ENCODE measurements around the gene PLCB1.

PLCB1 gene

DNA sequence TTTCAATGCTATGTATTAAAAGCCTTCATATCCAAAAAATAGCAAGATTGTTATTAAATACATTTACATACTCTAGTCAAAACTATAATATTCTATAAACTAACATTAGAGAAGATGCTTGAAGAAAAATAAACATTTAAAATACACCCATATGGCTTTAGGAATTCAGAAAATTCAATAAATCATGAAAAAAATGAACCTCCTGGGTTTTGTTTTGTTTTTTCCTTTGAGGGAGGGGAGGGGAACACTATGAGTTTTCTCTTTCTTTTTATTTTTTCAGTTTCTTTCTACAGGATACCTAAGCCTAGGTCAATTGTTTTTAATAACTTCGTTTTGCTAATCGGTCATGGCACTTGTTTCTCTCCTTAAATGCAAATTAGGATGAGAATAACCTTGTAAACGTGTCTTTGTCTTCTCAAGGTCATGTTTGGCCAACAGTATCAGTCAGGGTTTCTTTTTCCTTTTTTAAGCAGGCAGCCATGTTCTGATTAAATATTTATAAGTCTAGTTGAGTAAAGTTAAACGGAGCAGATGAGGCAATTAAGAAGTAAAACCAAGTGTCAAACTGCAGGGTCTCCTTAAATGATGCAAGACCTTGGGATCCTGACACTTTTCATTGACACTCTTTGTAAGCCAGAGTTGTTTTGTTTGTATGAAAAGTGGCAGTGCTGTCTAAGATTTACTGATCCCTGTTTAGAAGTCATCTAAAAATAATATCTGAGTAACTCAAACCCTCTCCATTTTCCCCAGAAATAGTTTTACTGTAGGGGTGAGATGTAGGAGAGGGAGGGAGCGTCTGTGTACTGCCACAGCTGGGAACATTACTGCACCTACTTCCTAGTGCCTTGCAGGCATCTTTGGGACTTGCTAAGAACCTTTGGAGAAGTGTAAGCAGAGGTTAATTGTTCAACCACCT, 392.3 kb downstream of the PLCB1 start:
- no peak overlapping the region for H3K4me3 ChIP-seq (ENCODE audit: low read depth, low read length)
- no peak for TF ChIP-seq CTCF (IDR thresholded peaks at IDR 0.05; ENCODE audit: low read depth, low read length)
- TF ChIP-seq MAX (IDR thresholded peaks at IDR 0.05; ENCODE audit: low read depth, low read length) = no peak
- no peak for TF ChIP-seq MYC (IDR thresholded peaks at IDR 0.05; ENCODE audit: low read depth, low read length)
- TF ChIP-seq POLR2A (IDR thresholded peaks at IDR 0.05; ENCODE audit: extremely low read depth, insufficient read length) = no peak
- no peak for DNase-seq (ENCODE audit: low read depth)

DNA sequence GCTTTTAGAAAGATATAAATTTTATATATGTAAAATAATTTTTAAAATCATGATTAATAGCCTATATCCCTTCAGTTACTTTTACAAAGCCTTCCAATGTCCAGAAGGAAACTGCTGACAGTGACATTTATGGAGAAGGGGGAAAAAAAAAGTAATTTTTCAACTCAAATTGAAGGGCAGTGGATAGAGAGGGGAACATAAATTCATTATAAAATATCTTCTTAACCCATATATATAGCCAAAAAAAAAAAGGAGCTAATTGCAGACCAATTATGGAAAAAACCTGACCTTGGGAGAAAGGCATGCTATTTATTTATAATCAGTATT, 392.9 kb downstream of the PLCB1 start:
- no peak overlapping the region for H3K4me3 ChIP-seq (ENCODE audit: low read depth, low read length)
- DNase-seq (ENCODE audit: low read depth) = no peak
- TF ChIP-seq POLR2A (IDR thresholded peaks at IDR 0.05; ENCODE audit: extremely low read depth, insufficient read length) (no peak), MYC (IDR thresholded peaks at IDR 0.05; ENCODE audit: low read depth, low read length) (no peak), MAX (IDR thresholded peaks at IDR 0.05; ENCODE audit: low read depth, low read length) (no peak), CTCF (IDR thresholded peaks at IDR 0.05; ENCODE audit: low read depth, low read length) (no peak)

DNA sequence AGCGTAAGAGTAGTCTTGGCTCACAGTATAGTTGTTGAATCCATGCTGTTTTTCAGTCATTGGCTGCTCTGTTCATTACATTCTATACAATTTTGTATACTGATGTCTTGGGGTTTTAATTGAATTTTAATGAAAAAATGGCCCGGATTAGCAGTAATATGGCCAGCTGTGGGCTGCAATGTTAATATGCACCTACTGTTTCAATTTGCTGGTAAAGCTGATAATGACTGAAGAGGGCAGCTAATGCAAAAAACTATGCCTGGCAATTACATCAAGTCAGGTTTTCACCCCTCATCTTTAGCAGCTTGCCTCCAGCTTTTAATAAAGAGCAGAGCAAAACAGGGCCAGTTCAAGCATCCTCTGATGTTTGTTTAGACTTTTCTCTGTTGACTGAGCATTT, 394.5 kb downstream of the PLCB1 start:
- no peak for TF ChIP-seq MYC (IDR thresholded peaks at IDR 0.05; ENCODE audit: low read depth, low read length)
- DNase-seq (ENCODE audit: low read depth) = no peak
- no peak overlapping the region for H3K4me3 ChIP-seq (ENCODE audit: low read depth, low read length)

DNA sequence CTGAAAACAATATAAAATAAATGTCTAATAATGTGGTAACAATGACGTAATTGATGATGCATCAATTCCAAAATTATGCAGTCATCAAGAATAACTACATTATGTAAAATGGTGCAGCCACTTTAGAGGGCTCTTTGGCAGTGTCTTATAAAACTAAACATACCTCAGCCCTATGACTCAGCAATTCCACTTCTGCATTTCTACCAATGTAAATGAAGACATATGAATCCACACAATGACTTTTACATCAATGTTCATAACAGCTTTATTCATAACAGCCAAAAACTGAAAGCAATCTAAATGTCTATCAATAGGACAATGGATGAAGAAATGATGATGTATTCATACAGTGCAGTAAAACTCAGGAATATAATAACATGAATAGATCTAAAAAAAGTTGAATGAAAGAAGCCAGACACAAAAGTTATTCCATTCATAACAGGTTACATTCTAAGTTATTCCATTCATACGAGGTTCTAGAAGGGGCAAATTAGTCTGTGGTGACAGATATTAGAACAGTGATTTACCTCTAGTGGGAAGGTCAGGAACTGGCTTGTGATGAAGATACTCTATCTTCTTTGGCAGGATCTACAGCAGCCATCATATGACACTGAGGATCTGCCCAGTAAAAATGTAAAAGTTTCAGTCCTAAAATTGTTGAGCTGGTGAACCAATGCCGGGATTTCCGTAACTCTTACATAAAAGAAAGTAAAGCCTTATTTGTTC, 396.1 kb downstream of the PLCB1 start:
- DNase-seq (ENCODE audit: low read depth) = peak; percentile 90
- no peak overlapping the region for H3K4me3 ChIP-seq (ENCODE audit: low read depth, low read length)
- TF ChIP-seq POLR2A (IDR thresholded peaks at IDR 0.05; ENCODE audit: extremely low read depth, insufficient read length) (no peak), MYC (IDR thresholded peaks at IDR 0.05; ENCODE audit: low read depth, low read length) (peak; percentile 26; the same call in 1 of the 2 replicates), CTCF (IDR thresholded peaks at IDR 0.05; ENCODE audit: low read depth, low read length) (no peak), MAX (IDR thresholded peaks at IDR 0.05; ENCODE audit: low read depth, low read length) (0 out of 2 replicates have a peak, but pooled peaks have one; percentile 15)

- no peak for DNase-seq (ENCODE audit: low read depth)
- TF ChIP-seq POLR2A (IDR thresholded peaks at IDR 0.05; ENCODE audit: extremely low read depth, insufficient read length) (no peak), CTCF (IDR thresholded peaks at IDR 0.05; ENCODE audit: low read depth, low read length) (no peak), MYC (IDR thresholded peaks at IDR 0.05; ENCODE audit: low read depth, low read length) (no peak), MAX (IDR thresholded peaks at IDR 0.05; ENCODE audit: low read depth, low read length) (no peak)
- H3K4me3 ChIP-seq (ENCODE audit: low read depth, low read length) = no peak overlapping the region
Observed at GRCh38 chr20:8530022-8530421, 398.0 kb downstream of the PLCB1 start.

- H3K4me3 ChIP-seq (ENCODE audit: low read depth, low read length) = no peak overlapping the region
- TF ChIP-seq CTCF (IDR thresholded peaks at IDR 0.05; ENCODE audit: low read depth, low read length) = no peak
- no peak for TF ChIP-seq MYC (IDR thresholded peaks at IDR 0.05; ENCODE audit: low read depth, low read length)
- TF ChIP-seq MAX (IDR thresholded peaks at IDR 0.05; ENCODE audit: low read depth, low read length) = no peak
- TF ChIP-seq POLR2A (IDR thresholded peaks at IDR 0.05; ENCODE audit: extremely low read depth, insufficient read length) = no peak
- DNase-seq (ENCODE audit: low read depth) = no peak
Observed at GRCh38 chr20:8532169-8532568, 400.1 kb downstream of the PLCB1 start.
